Measurements from ENCODE around the gene PTCD3. TPM values are rescaled to one million over a fixed set of nuclear protein-coding genes. Genes with fewer than 3 reads are reported as not detected.

PTCD3 gene
- total RNA-seq, 1 experiment from 2014 or later: 180 TPM

- H2AFZ ChIP-seq (ENCODE audit: low read length): no peak overlapping the region
- H2BK12ac ChIP-seq (ENCODE audit: insufficient read length, low read depth, low read length): no peak overlapping the region
- DNase-seq: no peak
- no peak overlapping the region for H3K23ac ChIP-seq (ENCODE audit: insufficient read length, low read depth, low read length)
- H4K8ac ChIP-seq (replicated peaks; ENCODE audit: insufficient read length, low read depth, low read length): no peak overlapping the region
- no CpG with 5 or more reads among the region's 1 CpG for whole genome bisulfite sequencing (ENCODE audit: extremely low coverage, insufficient read length, low lambda C conversion rate)
- no peaks in the 10 kb centered on the region for H3K79me2 ChIP-seq (ENCODE audit: insufficient read depth, low read length)
- H3K56ac ChIP-seq (ENCODE audit: insufficient read length, low read depth, low read length): no peak overlapping the region
- H3K9me3 ChIP-seq (ENCODE audit: control insufficient read depth, low read depth, low read length): no peaks in the 10 kb centered on the region
- no peak overlapping the region for H2BK20ac ChIP-seq (ENCODE audit: low read depth, low read length, poor library complexity, severe bottlenecking)
- no peaks in the 10 kb centered on the region for H3K23me2 ChIP-seq (ENCODE audit: insufficient read length, low read depth, low read length, poor library complexity, severe bottlenecking)
- no peak for TF ChIP-seq CTCF (conservative IDR thresholded peaks at IDR 0.05)
- no peak overlapping the region for H4K5ac ChIP-seq (ENCODE audit: insufficient read length, low read depth, low read length)
- Mint-ChIP-seq H3K4me3 (no peak overlapping the region), H3K9me3 (no peaks in the 10 kb centered on the region), H3K27me3 (ENCODE audit: low read depth) (no peaks in the 10 kb centered on the region), H3K4me1 (no peaks in the 10 kb centered on the region), H3K36me3 (ENCODE audit: insufficient read depth in 1 of 3, low read depth in 3 of 3) (peaks cover 12 to 60% (median 47%) of the 10 kb centered on the region in 3 experiments; a peak in 6 of 7 replicates), H3K27ac (no peak overlapping the region)
- H3T11ph ChIP-seq (ENCODE audit: low read length): no peak overlapping the region
- no peak overlapping the region for H3K14ac ChIP-seq (ENCODE audit: insufficient read depth, low read length)
- H4K20me1 ChIP-seq (ENCODE audit: control insufficient read depth, insufficient read depth, insufficient read length): no peaks in the 10 kb centered on the region
- H2BK120ac ChIP-seq (ENCODE audit: low read depth, low read length, poor library complexity, severe bottlenecking): no peak overlapping the region
- no peaks in the 10 kb centered on the region for H3K27me3 ChIP-seq (ENCODE audit: insufficient read depth, low read length)
- H3K27ac ChIP-seq (ENCODE audit: insufficient read length, low read depth, low read length): no peak overlapping the region
- no peaks in the 10 kb centered on the region for H3K79me1 ChIP-seq (ENCODE audit: insufficient read depth, low read depth, low read length, poor library complexity, severe bottlenecking)
- H3K9ac ChIP-seq (ENCODE audit: extremely low read depth, insufficient read length, low read length): no peak overlapping the region
- H3K4me2 ChIP-seq (ENCODE audit: insufficient read depth, insufficient read length, low read length): no peak overlapping the region
- H3K4me1 ChIP-seq (ENCODE audit: insufficient read depth, low read length): no peaks in the 10 kb centered on the region
- no peak overlapping the region for H2BK15ac ChIP-seq (ENCODE audit: low read depth, low read length)
- no peak overlapping the region for H2BK5ac ChIP-seq (ENCODE audit: insufficient read length, low read length)
- no peak overlapping the region for H4K91ac ChIP-seq (ENCODE audit: insufficient read length, low read depth, low read length)
- no peak overlapping the region for H3K4ac ChIP-seq (ENCODE audit: low read depth, low read length)
- H3K18ac ChIP-seq (ENCODE audit: insufficient read length, low read depth, low read length): no peak overlapping the region
- H2AK5ac ChIP-seq (ENCODE audit: insufficient read length, low read length): no peak overlapping the region
Measured at GRCh38 chr2:86175828-86176227, 69.8 kb downstream of the PTCD3 start.

Data from H9 (cell line).